ENCODE measurements around the gene EFCAB12.

Gene EFCAB12

GRCh38 chr3:129421236-129421883 lies 7.1 kb downstream of the EFCAB12 start:
- Histone ChIP-seq H3K4me1 (ENCODE audit: control insufficient read depth in 1 of 2, insufficient read depth in 1 of 2, low read depth in 1 of 2, low read length in 1 of 2) (peaks cover 11 to 13% of the 10 kb centered on the region in 2 experiments), H3K4me3 (ENCODE audit: low read depth in 1 of 2, low read length in 1 of 2) (no peak overlapping the region), H3K9me3 (no peaks in the 10 kb centered on the region), H3K36me3 (no peaks in the 10 kb centered on the region), H3K27ac (no peak overlapping the region), H3K27me3 (no peaks in the 10 kb centered on the region)
- TF ChIP-seq CTCF (IDR thresholded peaks at IDR 0.05) = no peak

- Histone ChIP-seq H3K9me3 (no peaks in the 10 kb centered on the region), H3K27me3 (no peaks in the 10 kb centered on the region), H3K4me1 (ENCODE audit: control insufficient read depth in 1 of 2, insufficient read depth in 1 of 2, low read depth in 1 of 2, low read length in 1 of 2) (peaks cover 9% of the 10 kb centered on the region in 2 experiments), H3K36me3 (no peaks in the 10 kb centered on the region), H3K27ac (no peak overlapping the region), H3K4me3 (ENCODE audit: low read depth in 1 of 2, low read length in 1 of 2) (no peak overlapping the region)
- TF ChIP-seq CTCF (IDR thresholded peaks at IDR 0.05) = no peak
Measured at GRCh38 chr3:129419476-129419875, 9.0 kb downstream of the EFCAB12 start.

- Histone ChIP-seq H3K36me3 (no peaks in the 10 kb centered on the region), H3K27ac (no peak overlapping the region), H3K4me1 (ENCODE audit: control insufficient read depth in 1 of 2, insufficient read depth in 1 of 2, low read depth in 1 of 2, low read length in 1 of 2) (no peaks in the 10 kb centered on the region), H3K27me3 (no peaks in the 10 kb centered on the region), H3K4me3 (ENCODE audit: low read depth in 1 of 2, low read length in 1 of 2) (no peak overlapping the region), H3K9me3 (no peaks in the 10 kb centered on the region)
- no peak for TF ChIP-seq CTCF (IDR thresholded peaks at IDR 0.05)
Measured at GRCh38 chr3:129418041-129418973, 10.1 kb downstream of the EFCAB12 start.

- Histone ChIP-seq H3K27ac (no peak overlapping the region), H3K4me3 (ENCODE audit: low read depth in 1 of 2, low read length in 1 of 2) (no peak overlapping the region)
- TF ChIP-seq CTCF (IDR thresholded peaks at IDR 0.05) = no peak
Measured at GRCh38 chr3:129417326-129417725, 11.1 kb downstream of the EFCAB12 start.

GRCh38 chr3:129416415-129416814 lies 12.0 kb downstream of the EFCAB12 start:
- Histone ChIP-seq H3K9me3 (no peaks in the 10 kb centered on the region), H3K36me3 (no peaks in the 10 kb centered on the region), H3K27me3 (no peaks in the 10 kb centered on the region), H3K4me1 (ENCODE audit: control insufficient read depth in 1 of 2, insufficient read depth in 1 of 2, low read depth in 1 of 2, low read length in 1 of 2) (no peaks in the 10 kb centered on the region), H3K4me3 (ENCODE audit: low read depth in 1 of 2, low read length in 1 of 2) (no peak overlapping the region), H3K27ac (no peak overlapping the region)
- TF ChIP-seq CTCF (IDR thresholded peaks at IDR 0.05) = no peak

More at GRCh38 chr3:129417326-129417725, 11.1 kb downstream of the EFCAB12 start:
- H3K27me3 ChIP-seq = no peaks in the 10 kb centered on the region
- H3K9me3 ChIP-seq = no peaks in the 10 kb centered on the region
- no peaks in the 10 kb centered on the region for H3K36me3 ChIP-seq
- H3K4me1 ChIP-seq (ENCODE audit: control insufficient read depth in 1 of 2, insufficient read depth in 1 of 2, low read depth in 1 of 2, low read length in 1 of 2) = no peaks in the 10 kb centered on the region

All from neutrophil (primary cell).